Measurements from ENCODE around the gene CSNK1A1. TPM values are rescaled to one million over a fixed set of nuclear protein-coding genes. Genes with fewer than 3 reads are reported as not detected.
"Not testable (repeated sequence)": the region's sequence is repeated elsewhere in the genome, so short reads cannot be mapped to it uniquely, and the experiment has no call there.

The CSNK1A1 gene
- total RNA-seq, 2 experiments from 2014 or later, result 183 to 188 TPM

DNA sequence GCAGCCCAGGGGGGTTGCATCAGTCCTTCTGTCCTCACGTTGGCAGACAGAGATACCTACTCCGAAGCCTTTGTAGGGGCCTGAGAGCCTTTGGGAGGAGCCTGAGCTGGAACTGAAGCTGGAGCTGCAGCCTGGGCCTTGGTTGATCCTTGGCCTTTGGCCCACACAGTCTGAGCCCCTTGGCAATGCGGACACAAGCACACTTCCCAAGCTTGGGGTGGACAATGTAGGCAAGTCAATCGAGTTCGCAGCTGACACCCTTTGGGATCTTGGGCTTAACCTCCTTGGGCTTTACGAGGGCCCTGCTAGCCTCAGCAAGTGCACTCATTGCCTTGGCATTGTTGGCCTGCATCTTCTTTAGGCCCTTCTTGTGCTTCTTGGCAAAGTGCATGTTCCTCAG, 5.9 kb downstream of the CSNK1A1 start:
- H3K4me1 Mint-ChIP-seq (ENCODE audit: low read depth), result peaks cover 75% of the 10 kb centered on the region

GRCh38 chr5:149544028-149544420, 7.2 kb downstream of the CSNK1A1 start:
- DNase-seq, result no peak
- Mint-ChIP-seq H3K4me1 (ENCODE audit: low read depth) (peaks cover 81% of the 10 kb centered on the region), H3K9me3 (no peaks in the 10 kb centered on the region), H3K36me3 (ENCODE audit: low read depth) (peaks cover 50% of the 10 kb centered on the region), H3K27me3 (ENCODE audit: low read depth) (no peaks in the 10 kb centered on the region), H3K4me3 (no peak overlapping the region), H3K27ac (no peak overlapping the region)
- intact Hi-C loops (cut with micrococcal nuclease), result no loop called here
- CTCF ChIA-PET, result interaction anchor here (0.6 to 1.9 kb wide), 8 partner anchors 8 to 101 kb away, joined by 3 to 7 read pairs (median 4); no protein-coding TSS in a partner anchor

More for the DNA sequence above, 5.9 kb downstream of the CSNK1A1 start:
- CTCF ChIA-PET, result interaction anchor here (1.0 to 1.2 kb wide), 3 partner anchors 20 to 122 kb away, joined by 3 to 9 read pairs (median 3); no protein-coding TSS in a partner anchor
- intact Hi-C loops (cut with micrococcal nuclease), result no loop called here
- H3K9me3 Mint-ChIP-seq, result no peaks in the 10 kb centered on the region
- no peak overlapping the region for H3K27ac Mint-ChIP-seq
- H3K4me3 Mint-ChIP-seq, result no peak overlapping the region
- no peak for DNase-seq
- no peaks in the 10 kb centered on the region for H3K27me3 Mint-ChIP-seq (ENCODE audit: low read depth)
- H3K36me3 Mint-ChIP-seq (ENCODE audit: low read depth), result peaks cover 61% of the 10 kb centered on the region

- CTCF ChIA-PET, result interaction anchor here (1.0 to 1.9 kb wide), 7 partner anchors 9 to 100 kb away, joined by 3 to 7 read pairs (median 4); no protein-coding TSS in a partner anchor
- Mint-ChIP-seq H3K4me3 (no peak overlapping the region), H3K27me3 (ENCODE audit: low read depth) (no peaks in the 10 kb centered on the region), H3K36me3 (ENCODE audit: low read depth) (peaks cover 47% of the 10 kb centered on the region), H3K9me3 (no peaks in the 10 kb centered on the region), H3K4me1 (ENCODE audit: low read depth) (peaks cover 77% of the 10 kb centered on the region), H3K27ac (no peak overlapping the region)
- no peak for DNase-seq
- intact Hi-C loops (cut with micrococcal nuclease), result no loop called here
These were observed 7.7 kb downstream of the CSNK1A1 start for GRCh38 chr5:149543361-149544027.

DNA sequence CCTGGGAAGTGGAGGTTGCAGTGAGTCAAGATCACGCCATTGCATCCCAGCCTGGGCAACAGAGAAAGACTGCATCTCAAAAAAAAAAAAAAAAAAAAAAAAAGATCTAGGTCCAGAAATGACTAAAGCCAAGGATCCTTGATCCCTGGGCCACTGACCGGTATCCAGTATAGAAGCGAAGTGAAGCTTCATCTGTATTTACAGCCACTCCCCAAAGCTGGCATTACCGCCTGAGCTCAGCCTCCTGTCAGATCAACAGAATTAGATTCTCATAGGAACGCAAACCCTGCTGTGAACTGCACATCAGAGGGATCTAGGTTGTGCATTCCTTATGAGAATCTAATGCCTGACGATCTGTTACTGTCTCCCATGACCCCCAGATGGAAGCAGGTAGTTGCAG, 9.3 kb downstream of the CSNK1A1 start:
- CTCF ChIA-PET, result interaction anchor here (0.6 to 1.7 kb wide), 2 partner anchors 20 to 110 kb away, joined by 4 to 6 read pairs; no protein-coding TSS in a partner anchor
- Mint-ChIP-seq H3K4me1 (ENCODE audit: low read depth) (peaks cover 72% of the 10 kb centered on the region), H3K9me3 (no peaks in the 10 kb centered on the region), H3K36me3 (ENCODE audit: low read depth) (peaks cover 42% of the 10 kb centered on the region), H3K27me3 (ENCODE audit: low read depth) (no peaks in the 10 kb centered on the region), H3K4me3 (no peak overlapping the region), H3K27ac (no peak overlapping the region)
- no peak for DNase-seq
- intact Hi-C loops (cut with micrococcal nuclease), result loop anchor here (1.0 kb wide), 1 partner anchor 7 kb away; no protein-coding TSS in a partner anchor

DNA sequence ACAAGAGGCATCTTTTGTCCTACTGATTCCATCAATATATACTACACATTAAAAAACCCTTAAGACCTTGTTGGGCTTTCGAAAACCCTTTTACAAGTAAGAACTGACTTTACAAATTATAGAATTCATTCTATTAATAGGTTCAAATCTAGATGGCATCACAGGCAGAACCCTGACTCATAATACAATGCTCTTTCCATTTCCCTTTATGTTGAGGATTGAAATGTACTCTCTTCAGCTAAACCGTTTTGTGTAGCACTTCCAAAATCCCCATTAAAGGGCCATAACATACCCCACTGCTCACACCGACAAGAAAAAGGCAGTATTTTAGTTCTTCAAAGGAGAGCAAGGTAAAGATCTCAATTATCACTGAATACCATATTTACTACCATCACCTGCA, 11.2 kb downstream of the CSNK1A1 start:
- peak overlapping the region; percentile 29 for H3K4me3 Mint-ChIP-seq
- no peaks in the 10 kb centered on the region for H3K9me3 Mint-ChIP-seq
- no peaks in the 10 kb centered on the region for H3K27me3 Mint-ChIP-seq (ENCODE audit: low read depth)
- DNase-seq, result no peak
- intact Hi-C loops (cut with micrococcal nuclease), result no loop called here
- peaks cover 70% of the 10 kb centered on the region for H3K4me1 Mint-ChIP-seq (ENCODE audit: low read depth)
- H3K27ac Mint-ChIP-seq, result peak overlapping the region; percentile 31
- CTCF ChIA-PET, result interaction anchor here (1.0 to 1.5 kb wide), 3 partner anchors 9 to 21 kb away, joined by 3 to 6 read pairs (median 5); no protein-coding TSS in a partner anchor
- peaks cover 34% of the 10 kb centered on the region for H3K36me3 Mint-ChIP-seq (ENCODE audit: low read depth)

DNA sequence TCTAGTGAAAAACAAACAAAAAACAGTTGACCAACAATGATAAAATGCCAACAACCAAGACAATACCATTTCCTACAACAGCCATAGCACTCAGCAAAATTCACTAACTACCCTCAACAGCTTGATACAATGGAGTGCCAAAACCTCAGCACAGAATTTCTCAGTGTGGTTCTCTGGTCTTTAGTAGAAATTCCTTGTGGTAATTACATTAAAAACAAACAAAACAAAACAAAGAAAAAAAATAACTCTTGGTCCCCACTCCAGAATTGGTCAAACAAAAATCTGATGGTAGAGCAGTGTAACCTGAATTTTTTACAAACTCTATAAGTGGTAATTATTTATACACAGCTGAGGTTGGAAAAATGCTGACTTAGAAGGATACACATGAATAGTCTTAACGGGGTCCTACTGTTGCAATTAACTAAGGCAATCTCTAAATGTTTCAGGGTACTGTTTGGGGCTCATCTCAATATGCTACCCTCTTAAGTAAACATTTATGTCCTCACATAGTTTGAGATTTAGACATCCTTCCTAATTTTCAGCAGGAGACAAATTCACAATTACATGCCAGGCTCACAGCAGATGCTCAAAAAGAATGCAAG, 13.8 kb downstream of the CSNK1A1 start:
- Mint-ChIP-seq H3K4me3 (no peak overlapping the region), H3K4me1 (ENCODE audit: low read depth) (peaks cover 64% of the 10 kb centered on the region), H3K27ac (no peak overlapping the region), H3K9me3 (no peaks in the 10 kb centered on the region), H3K27me3 (ENCODE audit: low read depth) (no peaks in the 10 kb centered on the region), H3K36me3 (ENCODE audit: low read depth) (peaks cover 32% of the 10 kb centered on the region)
- CTCF ChIA-PET, result no interaction called here
- no peak for DNase-seq
- intact Hi-C loops (cut with micrococcal nuclease), result no loop called here

GRCh38 chr5:149535787-149536186, 15.5 kb downstream of the CSNK1A1 start:
- H3K9me3 Mint-ChIP-seq; intact Hi-C loops (cut with micrococcal nuclease); H3K4me3 Mint-ChIP-seq; DNase-seq; H3K27ac Mint-ChIP-seq; H3K27me3 Mint-ChIP-seq (ENCODE audit: low read depth): not testable (repeated sequence)
- Mint-ChIP-seq H3K36me3 (ENCODE audit: low read depth) (peaks cover 28% of the 10 kb centered on the region), H3K4me1 (ENCODE audit: low read depth) (peaks cover 65% of the 10 kb centered on the region)
- CTCF ChIA-PET, result interaction anchor here (1.4 kb wide), 1 partner anchor 49 kb away, joined by 3 read pairs; no protein-coding TSS in a partner anchor

DNA sequence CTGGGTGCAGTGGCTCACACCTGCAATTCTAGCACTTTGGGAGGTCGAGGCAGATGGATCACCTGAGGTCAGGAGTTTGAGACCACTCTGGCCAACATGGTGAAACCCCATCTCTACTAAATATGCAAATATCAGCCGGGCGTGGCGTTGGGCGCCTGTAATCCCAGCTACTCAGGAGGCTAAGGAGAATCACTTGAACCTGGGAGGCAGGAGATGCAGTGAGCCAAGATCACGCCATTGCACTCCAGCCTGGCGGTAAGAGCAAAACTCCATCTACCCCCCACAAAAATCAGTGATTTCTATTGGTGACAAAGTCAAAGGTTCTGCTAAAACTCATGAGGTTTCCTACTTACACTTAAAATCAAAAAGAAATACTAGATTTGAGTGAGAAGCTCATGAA, 18.8 kb downstream of the CSNK1A1 start:
- Mint-ChIP-seq H3K9me3 (no peaks in the 10 kb centered on the region), H3K36me3 (ENCODE audit: low read depth) (peaks cover 27% of the 10 kb centered on the region), H3K4me1 (ENCODE audit: low read depth) (peaks cover 76% of the 10 kb centered on the region), H3K4me3 (no peak overlapping the region), H3K27me3 (ENCODE audit: low read depth) (no peaks in the 10 kb centered on the region), H3K27ac (no peak overlapping the region)
- DNase-seq, result no peak
- intact Hi-C loops (cut with micrococcal nuclease), result loop anchor here (2.0 kb wide), 1 partner anchor 14 kb away; no protein-coding TSS in a partner anchor
- CTCF ChIA-PET, result interaction anchor here (0.6 kb wide), 1 partner anchor 11 kb away, joined by 3 read pairs; no protein-coding TSS in a partner anchor

DNA sequence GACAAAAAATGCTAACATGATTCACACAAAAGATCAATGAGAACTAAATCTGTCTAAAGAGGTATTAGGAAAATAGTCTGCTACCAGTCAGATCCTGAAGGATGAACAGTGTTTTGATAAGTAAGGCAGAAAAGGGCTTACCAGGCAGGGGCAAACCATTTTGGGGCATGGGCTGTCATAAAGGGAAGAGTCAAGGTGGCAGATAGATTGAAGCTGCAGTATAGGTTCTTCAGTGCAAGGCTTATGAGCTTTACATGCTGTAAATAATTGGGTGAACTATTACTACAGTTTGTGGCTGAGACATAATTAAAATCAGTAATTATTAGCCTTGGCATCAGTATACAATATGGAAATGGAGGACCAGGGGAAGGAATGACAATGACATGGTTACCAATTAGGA, 21.8 kb downstream of the CSNK1A1 start:
- Mint-ChIP-seq H3K27ac (no peak overlapping the region), H3K9me3 (no peaks in the 10 kb centered on the region), H3K4me3 (no peak overlapping the region), H3K4me1 (ENCODE audit: low read depth) (peaks cover 78% of the 10 kb centered on the region), H3K36me3 (ENCODE audit: low read depth) (peaks cover 16% of the 10 kb centered on the region), H3K27me3 (ENCODE audit: low read depth) (no peaks in the 10 kb centered on the region)
- no peak for DNase-seq
- CTCF ChIA-PET, result interaction anchor here (0.6 to 1.4 kb wide), 4 partner anchors 15 to 148 kb away, joined by 3 to 5 read pairs (median 4); no protein-coding TSS in a partner anchor
- intact Hi-C loops (cut with micrococcal nuclease), result no loop called here

DNA sequence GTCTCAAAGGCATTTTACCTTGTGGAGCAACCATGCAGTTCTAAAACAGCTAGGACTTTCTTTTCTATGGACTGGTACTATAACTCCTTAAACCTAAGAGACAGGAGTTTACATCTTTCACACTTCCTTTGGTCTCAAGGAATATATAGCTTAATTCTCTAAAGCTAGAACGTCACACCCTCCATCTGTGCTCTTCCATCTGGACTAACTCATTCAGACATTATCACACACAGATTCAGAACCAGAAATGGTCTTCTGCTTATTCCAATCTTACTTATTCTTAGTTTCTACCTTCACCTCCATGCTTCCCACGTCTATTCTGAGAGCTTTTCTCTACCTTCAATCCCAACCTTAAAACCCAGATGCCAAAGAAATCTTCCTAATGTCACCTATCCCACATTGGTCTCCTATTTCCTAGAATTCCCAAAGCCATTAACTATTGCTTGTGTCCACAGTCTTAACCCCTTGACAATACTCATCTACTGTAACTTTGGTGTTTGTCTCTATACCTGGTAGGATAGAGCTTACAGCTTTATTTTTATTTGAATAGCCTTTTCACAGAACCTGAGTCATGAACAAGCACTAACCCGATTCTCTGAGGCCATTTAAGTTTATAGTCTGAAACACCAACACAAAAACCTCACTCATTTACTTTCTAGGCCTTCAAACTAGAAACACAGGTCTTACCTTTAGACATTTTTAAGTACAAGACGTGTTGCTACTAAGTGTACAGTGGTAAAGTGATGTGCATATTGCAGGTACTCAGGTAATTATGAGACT, 22.8 kb downstream of the CSNK1A1 start:
- Mint-ChIP-seq H3K27ac (no peak overlapping the region), H3K27me3 (ENCODE audit: low read depth) (no peaks in the 10 kb centered on the region), H3K4me3 (no peak overlapping the region), H3K36me3 (ENCODE audit: low read depth) (peaks cover 19% of the 10 kb centered on the region), H3K9me3 (no peaks in the 10 kb centered on the region), H3K4me1 (ENCODE audit: low read depth) (peaks cover 79% of the 10 kb centered on the region)
- DNase-seq, result no peak
- CTCF ChIA-PET, result interaction anchor here (0.6 to 1.9 kb wide), 5 partner anchors 9 to 147 kb away, joined by 3 to 4 read pairs (median 4); no protein-coding TSS in a partner anchor
- intact Hi-C loops (cut with micrococcal nuclease), result no loop called here

DNA sequence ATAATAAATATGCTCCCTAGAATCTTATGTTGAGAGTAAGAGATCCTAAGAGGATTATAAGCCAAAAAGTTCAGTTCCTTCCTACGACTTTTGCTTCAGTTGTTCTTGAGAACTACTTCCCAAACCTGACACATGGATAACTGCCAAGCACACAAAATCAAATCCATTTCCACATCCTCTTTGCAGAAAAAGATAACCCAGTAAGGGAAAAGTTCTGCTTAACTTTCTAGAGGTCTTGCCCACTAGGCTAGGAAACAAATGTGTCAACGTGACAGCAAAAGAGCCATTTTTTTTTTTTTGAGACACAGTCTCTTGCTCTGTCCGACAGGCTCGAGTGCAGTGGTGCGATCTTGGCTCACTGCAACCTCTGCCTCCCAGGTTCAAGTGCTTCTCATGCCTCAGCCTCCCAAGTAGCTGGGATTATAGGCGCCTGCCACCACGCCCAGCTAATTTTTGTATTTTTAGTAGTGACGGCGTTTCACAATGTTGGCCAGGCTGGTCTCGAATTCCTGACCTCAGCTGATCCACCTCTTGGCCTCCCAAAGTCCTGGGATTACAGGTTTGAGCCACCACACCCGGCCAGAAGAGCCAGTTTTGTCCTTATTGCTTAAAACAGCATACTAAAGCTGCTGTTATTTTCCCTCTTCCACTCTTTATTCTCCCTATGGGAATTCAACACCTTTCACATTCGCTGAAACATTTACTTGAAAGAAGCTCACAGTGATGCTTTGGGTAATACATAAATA, 24.2 kb downstream of the CSNK1A1 start:
- no peaks in the 10 kb centered on the region for H3K27me3 Mint-ChIP-seq (ENCODE audit: low read depth)
- H3K9me3 Mint-ChIP-seq, result no peaks in the 10 kb centered on the region
- H3K36me3 Mint-ChIP-seq (ENCODE audit: low read depth), result peaks cover 20% of the 10 kb centered on the region
- intact Hi-C loops (cut with micrococcal nuclease), result no loop called here
- H3K4me1 Mint-ChIP-seq (ENCODE audit: low read depth), result peaks cover 77% of the 10 kb centered on the region
- CTCF ChIA-PET, result interaction anchor here (1.5 to 1.9 kb wide), 2 partner anchors 8 to 146 kb away, joined by 4 read pairs; no protein-coding TSS in a partner anchor
- H3K4me3 Mint-ChIP-seq, result no peak overlapping the region
- no peak overlapping the region for H3K27ac Mint-ChIP-seq
- no peak for DNase-seq
